H1 (cell line): ENCODE results near the gene ZNF426. TPM values are rescaled to one million over a fixed set of nuclear protein-coding genes. Genes with fewer than 3 reads are reported as not detected.

ENCODE experiments used
- ATF3 ChIP-seq: IDR thresholded peaks from 2 replicates; pipeline ENCODE4 v1.6.1; 2011; ENCODE audit warnings: low read depth, mild to moderate bottlenecking, low read length; ENCODE audit not compliant: insufficient read depth
- polyA plus RNA-seq, 7 experiments: library from polyadenylated mRNA; depleted of rRNA in 3 of 7; stranded (reverse) in 5 of 7; unstranded in 2 of 7; fragments of >200 nt in 5 of 7; fragments of 200-250 nt in 2 of 7; gene quantifications; 1 replicate in 5 of 7; 2 replicates in 1 of 7; 4 replicates in 1 of 7; pipeline versions ENCODE4 v1.2.1 to v1.2.3, GENCODE V29; 2011 to 2013; ENCODE audit warnings: missing spikeins in 2 of 7, mixed read lengths in 2 of 7
- total RNA-seq: library from RNA; stranded (reverse); fragmentation: NEBNext Ultra II Directional; extraction: Animal tissue kit (Norgen Biotek cat#: 25700); gene quantifications from 2 replicates; pipeline ENCODE4 v1.2.1, GENCODE V29; 2021

The ZNF426 gene
- total and polyA plus RNA-seq, 2 of the 8 experiments (the other 6 are each of a cell fraction or from before 2014, with no cell fraction given), result 3.6 to 27.9 TPM

- no peak for TF ChIP-seq ATF3
Observed at GRCh38 chr19:9507285-9507684, 31.2 kb downstream of the ZNF426 start (continued).
